Stimulated activated naive B cell treated with anti-CD40 and anti-IgM and Interleukin-4, amounts not matched to agents 10 μg/mL and 1 μg/mL and 100 μg/mL, for 72 hours (primary cell): ENCODE data around the gene NFIB.

Experiments used
- ATAC-seq, 2 donors: fragments of 150-1000 bp; cut with Tn5 transposase; replicated peaks; 2 replicates each; pipeline ENCODE4 v1.10.0; 2021; ENCODE audit warnings: moderate library complexity in 1 of 2
- DNase-seq: peaks from one replicate; pipeline ENCODE4 v3.0.0; 2021
- H3K27ac Mint-ChIP-seq: one replicate; pipeline ENCODE4 v1.8.0; 2022; ENCODE audit warnings: mild to moderate bottlenecking, mixed read lengths
- H3K27me3 Mint-ChIP-seq, 2 donors: one replicate each; pipeline ENCODE4 v1.8.0; 2022; ENCODE audit warnings: mixed read lengths in 2 of 2
- H3K36me3 Mint-ChIP-seq, 2 donors: one replicate each; pipeline ENCODE4 v1.8.0; 2022; ENCODE audit warnings: mixed read lengths in 2 of 2, mild to moderate bottlenecking in 1 of 2
- H3K4me1 Mint-ChIP-seq, 2 donors: one replicate each; pipeline ENCODE4 v1.8.0; 2022; ENCODE audit warnings: mixed read lengths in 2 of 2, mild to moderate bottlenecking in 1 of 2
- H3K4me3 Mint-ChIP-seq, 2 donors: one replicate each; pipeline ENCODE4 v1.8.0; 2022; ENCODE audit warnings: mild to moderate bottlenecking in 2 of 2, mixed read lengths in 2 of 2, moderate library complexity in 1 of 2
- H3K9me3 Mint-ChIP-seq, 2 donors: one replicate each; pipeline ENCODE4 v1.8.0; 2022; ENCODE audit warnings: mixed read lengths in 2 of 2, mild to moderate bottlenecking in 1 of 2

Gene NFIB

GRCh38 chr9:14094491-14094890 lies 219.4 kb downstream of the NFIB start:
- Mint-ChIP-seq H3K4me3 (no peak overlapping the region), H3K36me3 (no peaks in the 10 kb centered on the region), H3K4me1 (no peaks in the 10 kb centered on the region), H3K9me3 (no peaks in the 10 kb centered on the region), H3K27ac (no peak overlapping the region), H3K27me3 (no peaks in the 10 kb centered on the region)
- ATAC-seq (no peak), DNase-seq (no peak)

- DNase-seq (no peak), ATAC-seq (no peak)
- H3K9me3 Mint-ChIP-seq, result no peaks in the 10 kb centered on the region
- no peaks in the 10 kb centered on the region for H3K4me1 Mint-ChIP-seq
- no peaks in the 10 kb centered on the region for H3K36me3 Mint-ChIP-seq
- H3K4me3 Mint-ChIP-seq, result no peak overlapping the region
- H3K27me3 Mint-ChIP-seq, result no peaks in the 10 kb centered on the region
- no peak overlapping the region for H3K27ac Mint-ChIP-seq
These were observed 221.6 kb downstream of the NFIB start for GRCh38 chr9:14092344-14092743.

DNA sequence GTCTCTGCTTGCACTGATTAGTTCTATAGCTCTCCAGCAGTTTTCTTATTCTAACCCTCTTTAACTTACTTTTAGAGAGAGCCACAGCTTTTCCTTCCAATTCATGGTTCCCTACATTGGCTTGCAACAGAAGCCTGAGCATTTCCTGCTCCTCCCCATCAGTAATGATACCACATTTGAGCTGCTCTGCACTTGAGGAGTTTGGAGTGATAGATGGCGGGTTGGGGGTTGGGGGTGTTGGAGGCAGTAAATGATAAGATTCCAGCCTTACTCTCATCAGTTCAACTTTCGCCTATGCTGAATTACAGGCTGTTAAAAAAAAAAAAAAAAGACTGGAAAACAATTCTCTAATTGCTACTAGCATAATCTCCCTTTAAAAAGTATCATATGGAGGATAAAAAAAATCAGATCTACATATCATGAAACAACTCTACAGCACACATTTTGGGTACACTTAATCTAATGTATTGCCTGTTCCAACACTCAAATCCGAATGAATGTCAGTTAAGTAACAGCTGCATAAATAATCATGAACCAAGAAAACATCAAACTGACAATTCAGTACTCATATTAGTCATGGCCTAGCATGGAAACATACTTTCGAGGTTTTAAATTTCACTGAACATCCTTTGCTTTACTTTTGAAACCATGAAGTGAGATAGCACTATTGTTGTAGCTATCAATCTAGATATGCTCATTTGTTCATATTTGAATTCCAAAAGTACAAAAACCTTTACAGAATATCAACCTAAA lies 224.7 kb downstream of the NFIB start:
- no peaks in the 10 kb centered on the region for H3K36me3 Mint-ChIP-seq
- ATAC-seq (no peak), DNase-seq (no peak)
- H3K27me3 Mint-ChIP-seq, result no peaks in the 10 kb centered on the region
- H3K9me3 Mint-ChIP-seq, result no peaks in the 10 kb centered on the region
- H3K4me3 Mint-ChIP-seq, result no peak overlapping the region
- H3K27ac Mint-ChIP-seq, result no peak overlapping the region
- no peaks in the 10 kb centered on the region for H3K4me1 Mint-ChIP-seq

DNA sequence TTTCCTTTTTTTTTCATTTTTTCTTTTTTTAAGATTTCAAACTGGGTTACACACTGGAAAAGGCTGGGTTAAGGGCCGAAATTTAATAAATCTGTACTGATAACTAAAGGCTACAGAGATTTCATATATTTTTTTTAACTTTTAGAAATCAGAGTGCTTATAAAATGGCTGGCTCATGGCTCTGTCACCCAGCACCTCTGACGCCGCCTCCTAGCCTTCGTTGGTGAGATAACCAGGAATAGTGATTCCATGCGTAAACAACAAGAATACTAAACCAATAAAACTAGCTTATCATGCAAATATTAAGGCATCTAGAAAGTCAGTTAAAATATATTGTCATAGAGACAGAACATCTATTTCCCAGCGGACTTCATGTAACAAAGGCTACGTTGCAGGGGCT lies 226.4 kb downstream of the NFIB start:
- Mint-ChIP-seq H3K27me3 (no peaks in the 10 kb centered on the region), H3K4me3 (no peak overlapping the region), H3K9me3 (no peaks in the 10 kb centered on the region), H3K36me3 (no peaks in the 10 kb centered on the region), H3K4me1 (no peaks in the 10 kb centered on the region), H3K27ac (no peak overlapping the region)
- ATAC-seq (no peak), DNase-seq (no peak)

GRCh38 chr9:14086495-14086894 lies 227.4 kb downstream of the NFIB start:
- ATAC-seq (no peak), DNase-seq (no peak)
- no peak overlapping the region for H3K4me3 Mint-ChIP-seq
- no peaks in the 10 kb centered on the region for H3K36me3 Mint-ChIP-seq
- H3K4me1 Mint-ChIP-seq, result no peaks in the 10 kb centered on the region
- H3K27ac Mint-ChIP-seq, result no peak overlapping the region
- H3K27me3 Mint-ChIP-seq, result no peaks in the 10 kb centered on the region
- H3K9me3 Mint-ChIP-seq, result no peaks in the 10 kb centered on the region

- Mint-ChIP-seq H3K4me3 (no peak overlapping the region), H3K27me3 (no peaks in the 10 kb centered on the region), H3K9me3 (no peaks in the 10 kb centered on the region), H3K27ac (no peak overlapping the region), H3K36me3 (no peaks in the 10 kb centered on the region), H3K4me1 (no peaks in the 10 kb centered on the region)
- ATAC-seq (no peak), DNase-seq (no peak)
These were observed 228.1 kb downstream of the NFIB start for GRCh38 chr9:14085810-14086209.

GRCh38 chr9:14084867-14085266 lies 229.1 kb downstream of the NFIB start:
- H3K36me3 Mint-ChIP-seq, result no peaks in the 10 kb centered on the region
- H3K9me3 Mint-ChIP-seq, result no peaks in the 10 kb centered on the region
- H3K4me3 Mint-ChIP-seq, result no peak overlapping the region
- H3K27ac Mint-ChIP-seq, result no peak overlapping the region
- no peaks in the 10 kb centered on the region for H3K4me1 Mint-ChIP-seq
- no peaks in the 10 kb centered on the region for H3K27me3 Mint-ChIP-seq
- ATAC-seq, result no peak
- DNase-seq, result no peak

DNA sequence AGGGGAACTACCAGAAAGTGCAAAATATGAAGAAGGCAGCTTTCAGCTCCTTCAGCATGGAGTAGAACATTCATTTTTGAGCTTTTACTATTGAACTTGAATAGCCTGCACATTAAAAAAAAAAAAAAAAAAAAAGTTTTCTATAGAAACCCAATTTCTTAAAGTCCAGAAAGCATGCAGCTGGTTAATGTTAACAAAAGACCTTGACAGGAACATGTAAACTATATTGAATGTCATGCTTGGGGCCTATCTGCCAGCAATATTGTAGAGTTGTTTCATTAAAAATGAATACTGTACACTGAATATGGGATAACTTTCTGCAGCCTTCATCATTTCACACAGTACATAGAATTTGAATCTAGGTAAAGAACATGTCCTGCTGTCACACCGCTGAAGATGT lies 230.6 kb downstream of the NFIB start:
- H3K9me3 Mint-ChIP-seq, result peaks cover 0 to 5% of the 10 kb centered on the region in 2 donors

GRCh38 chr9:14082732-14083131 lies 231.2 kb downstream of the NFIB start:
- ATAC-seq (no peak), DNase-seq (no peak)
- Mint-ChIP-seq H3K36me3 (no peaks in the 10 kb centered on the region), H3K9me3 (peaks cover 0 to 5% of the 10 kb centered on the region in 2 donors), H3K27ac (no peak overlapping the region), H3K27me3 (no peaks in the 10 kb centered on the region), H3K4me3 (no peak overlapping the region), H3K4me1 (no peaks in the 10 kb centered on the region)

More for the DNA sequence above, 230.6 kb downstream of the NFIB start:
- DNase-seq, result no peak
- no peaks in the 10 kb centered on the region for H3K4me1 Mint-ChIP-seq
- no peak for ATAC-seq
- no peaks in the 10 kb centered on the region for H3K27me3 Mint-ChIP-seq
- H3K4me3 Mint-ChIP-seq, result no peak overlapping the region
- H3K27ac Mint-ChIP-seq, result no peak overlapping the region
- H3K36me3 Mint-ChIP-seq, result no peaks in the 10 kb centered on the region

- no peaks in the 10 kb centered on the region for H3K27me3 Mint-ChIP-seq
These were observed 232.2 kb downstream of the NFIB start for GRCh38 chr9:14081745-14082144.

DNA sequence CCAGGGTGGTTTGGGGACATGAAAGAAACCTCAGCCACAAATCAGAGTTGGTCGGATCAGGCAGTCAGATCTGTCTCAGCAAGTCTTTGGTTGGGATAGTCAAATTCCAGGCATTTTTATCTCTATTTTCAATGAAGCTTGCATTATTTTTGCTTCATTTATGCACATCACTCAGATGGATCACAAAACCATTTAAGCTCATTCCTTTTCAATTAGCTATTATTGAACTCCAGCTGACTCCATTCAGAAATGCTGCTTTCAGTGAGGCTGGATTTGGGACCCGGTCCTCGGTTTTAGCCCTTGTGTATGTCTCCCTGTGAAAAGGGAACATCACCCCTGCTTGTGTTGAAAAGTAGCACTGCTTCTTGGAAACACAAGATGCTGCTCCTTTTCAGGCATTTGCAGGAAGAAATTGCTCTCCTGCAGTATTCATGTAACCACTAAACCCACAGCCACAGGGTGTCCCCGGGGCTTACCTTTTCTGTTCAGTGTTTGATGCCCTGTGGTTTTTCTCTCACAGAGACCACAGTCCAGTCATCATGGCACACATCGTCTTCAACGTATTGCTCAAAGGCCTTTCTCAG lies 232.9 kb downstream of the NFIB start:
- H3K4me1 Mint-ChIP-seq, result no peaks in the 10 kb centered on the region

More at GRCh38 chr9:14081745-14082144, 232.2 kb downstream of the NFIB start:
- Mint-ChIP-seq H3K4me3 (no peak overlapping the region), H3K36me3 (no peaks in the 10 kb centered on the region), H3K27ac (no peak overlapping the region), H3K4me1 (no peaks in the 10 kb centered on the region), H3K9me3 (peaks cover 0 to 5% of the 10 kb centered on the region in 2 donors)
- DNase-seq (no peak), ATAC-seq (no peak)

DNA sequence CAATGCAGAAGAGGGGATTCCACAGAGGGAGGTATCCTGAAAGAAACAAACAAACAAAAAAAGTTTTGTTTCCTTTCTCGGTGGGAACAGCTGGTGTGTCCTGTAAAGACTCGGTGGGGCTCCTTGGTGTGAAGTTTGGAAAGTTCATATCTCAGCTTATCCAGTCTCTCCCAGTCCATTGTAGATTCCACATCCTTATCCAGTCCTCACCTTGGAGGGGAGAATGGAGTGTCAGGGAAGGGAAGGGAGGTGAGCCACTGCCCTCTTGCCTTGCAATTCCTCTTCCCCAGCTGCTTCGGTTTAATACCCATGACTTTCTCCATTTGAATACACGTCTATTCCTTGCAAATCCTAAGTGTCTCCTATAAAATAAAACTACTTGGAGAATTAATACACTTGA lies 234.5 kb downstream of the NFIB start:
- H3K9me3 Mint-ChIP-seq, result peaks cover 0 to 5% of the 10 kb centered on the region in 2 donors
- H3K4me3 Mint-ChIP-seq, result no peak overlapping the region
- H3K4me1 Mint-ChIP-seq, result no peaks in the 10 kb centered on the region
- no peaks in the 10 kb centered on the region for H3K27me3 Mint-ChIP-seq
- no peak overlapping the region for H3K27ac Mint-ChIP-seq
- no peak for ATAC-seq
- no peak for DNase-seq
- H3K36me3 Mint-ChIP-seq, result no peaks in the 10 kb centered on the region

More for the DNA sequence above, 232.9 kb downstream of the NFIB start:
- no peaks in the 10 kb centered on the region for H3K27me3 Mint-ChIP-seq
- H3K9me3 Mint-ChIP-seq, result peaks cover 0 to 5% of the 10 kb centered on the region in 2 donors
- H3K36me3 Mint-ChIP-seq, result no peaks in the 10 kb centered on the region
- no peak overlapping the region for H3K4me3 Mint-ChIP-seq
- DNase-seq, result no peak
- no peak overlapping the region for H3K27ac Mint-ChIP-seq
- ATAC-seq, result no peak

DNA sequence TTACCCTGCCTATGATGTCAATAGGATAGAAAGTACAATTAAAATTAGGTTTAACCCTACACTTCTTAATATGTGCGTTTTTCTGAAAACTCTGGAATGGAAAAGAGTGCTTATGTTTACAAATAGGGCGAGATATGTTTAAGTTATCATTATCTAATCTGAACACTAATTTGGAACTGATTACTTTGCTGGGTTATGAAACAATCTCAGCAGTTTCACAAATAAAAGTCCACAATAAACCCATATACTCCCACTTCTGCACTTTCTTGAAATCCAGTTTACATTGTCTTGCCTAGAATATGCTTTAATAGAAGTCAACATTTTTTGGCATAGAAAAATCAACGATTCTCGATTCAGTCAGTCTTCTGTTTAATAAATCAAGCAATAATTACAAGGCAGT lies 236.3 kb downstream of the NFIB start:
- ATAC-seq (no peak), DNase-seq (no peak)
- Mint-ChIP-seq H3K27me3 (no peaks in the 10 kb centered on the region), H3K4me1 (no peaks in the 10 kb centered on the region), H3K4me3 (no peak overlapping the region), H3K36me3 (no peaks in the 10 kb centered on the region), H3K9me3 (peaks cover 3 to 5% of the 10 kb centered on the region in 2 donors), H3K27ac (no peak overlapping the region)

- no peaks in the 10 kb centered on the region for H3K4me1 Mint-ChIP-seq
- ATAC-seq (no peak), DNase-seq (no peak)
- peaks cover 4 to 12% of the 10 kb centered on the region in 2 donors for H3K9me3 Mint-ChIP-seq
- H3K27me3 Mint-ChIP-seq, result no peaks in the 10 kb centered on the region
- no peak overlapping the region for H3K27ac Mint-ChIP-seq
- H3K36me3 Mint-ChIP-seq, result no peaks in the 10 kb centered on the region
- no peak overlapping the region for H3K4me3 Mint-ChIP-seq
These were observed 238.7 kb downstream of the NFIB start for GRCh38 chr9:14075218-14075617.

DNA sequence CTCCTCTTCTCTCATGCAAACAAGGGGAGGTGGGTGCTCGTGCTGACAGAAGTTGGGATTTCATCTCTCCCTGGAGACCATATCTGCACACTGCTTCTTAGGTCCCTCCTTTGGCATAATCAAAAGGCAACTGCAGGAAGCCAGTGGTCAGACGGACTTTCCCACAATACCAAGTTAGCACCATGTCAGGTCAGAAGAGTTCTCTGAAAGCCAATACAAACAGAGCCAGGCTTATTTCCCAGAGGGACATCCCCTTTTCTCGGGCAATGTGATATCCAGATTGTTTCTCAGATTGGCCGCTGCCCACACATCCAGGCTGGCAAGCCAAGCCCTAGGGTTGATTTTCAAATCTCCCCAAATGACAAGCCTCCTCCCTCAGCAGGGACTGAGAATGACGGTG lies 241.1 kb downstream of the NFIB start:
- Mint-ChIP-seq H3K27ac (no peak overlapping the region), H3K9me3 (peaks cover 7% of the 10 kb centered on the region in 2 donors), H3K4me3 (no peak overlapping the region), H3K36me3 (no peaks in the 10 kb centered on the region), H3K4me1 (no peaks in the 10 kb centered on the region), H3K27me3 (no peaks in the 10 kb centered on the region)
- DNase-seq (no peak), ATAC-seq (no peak)
